ENCODE data around the gene CLN3.

Gene CLN3

DNA sequence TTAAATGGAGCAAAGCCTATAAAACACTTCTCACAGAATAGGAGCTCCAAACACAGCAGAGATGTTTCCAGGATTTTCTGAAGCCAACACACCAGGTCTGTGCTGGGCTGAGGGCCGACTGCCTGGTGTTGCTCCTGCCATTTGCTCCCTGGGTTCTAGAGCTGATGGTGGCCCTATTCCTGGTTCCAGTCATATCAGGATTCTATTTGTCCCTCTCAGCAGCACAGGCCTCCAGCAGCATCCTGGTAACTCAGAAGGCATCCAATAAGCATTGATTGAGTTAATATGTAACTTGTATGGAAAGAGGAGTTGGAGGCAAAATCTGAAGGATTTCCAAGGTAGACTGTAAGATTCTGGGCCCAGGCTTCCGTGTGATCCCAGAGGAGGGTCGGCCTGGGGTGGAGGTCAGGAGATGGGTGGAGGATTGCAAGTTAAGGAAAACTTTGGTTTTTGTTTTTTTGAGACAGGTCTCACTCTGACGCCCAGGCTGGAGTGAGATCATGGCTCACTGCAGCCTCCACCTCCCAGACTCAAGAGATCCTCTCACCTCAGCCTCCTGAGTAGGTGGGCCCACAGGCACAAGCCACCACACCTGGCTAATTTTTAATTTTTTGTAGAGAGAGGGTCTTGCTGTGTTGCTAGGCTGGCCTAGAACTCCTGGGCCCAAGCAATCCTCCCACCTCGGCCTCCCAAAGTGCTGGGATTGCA, 41.2 kb upstream of the CLN3 start:
- TF ChIP-seq CTCF (conservative IDR thresholded peaks at IDR 0.05) (no peak), ZFX (IDR thresholded peaks at IDR 0.05) (no peak)
- peak overlapping the region; percentile 19; the same call in 1 of the 2 replicates for H3K27ac ChIP-seq

DNA sequence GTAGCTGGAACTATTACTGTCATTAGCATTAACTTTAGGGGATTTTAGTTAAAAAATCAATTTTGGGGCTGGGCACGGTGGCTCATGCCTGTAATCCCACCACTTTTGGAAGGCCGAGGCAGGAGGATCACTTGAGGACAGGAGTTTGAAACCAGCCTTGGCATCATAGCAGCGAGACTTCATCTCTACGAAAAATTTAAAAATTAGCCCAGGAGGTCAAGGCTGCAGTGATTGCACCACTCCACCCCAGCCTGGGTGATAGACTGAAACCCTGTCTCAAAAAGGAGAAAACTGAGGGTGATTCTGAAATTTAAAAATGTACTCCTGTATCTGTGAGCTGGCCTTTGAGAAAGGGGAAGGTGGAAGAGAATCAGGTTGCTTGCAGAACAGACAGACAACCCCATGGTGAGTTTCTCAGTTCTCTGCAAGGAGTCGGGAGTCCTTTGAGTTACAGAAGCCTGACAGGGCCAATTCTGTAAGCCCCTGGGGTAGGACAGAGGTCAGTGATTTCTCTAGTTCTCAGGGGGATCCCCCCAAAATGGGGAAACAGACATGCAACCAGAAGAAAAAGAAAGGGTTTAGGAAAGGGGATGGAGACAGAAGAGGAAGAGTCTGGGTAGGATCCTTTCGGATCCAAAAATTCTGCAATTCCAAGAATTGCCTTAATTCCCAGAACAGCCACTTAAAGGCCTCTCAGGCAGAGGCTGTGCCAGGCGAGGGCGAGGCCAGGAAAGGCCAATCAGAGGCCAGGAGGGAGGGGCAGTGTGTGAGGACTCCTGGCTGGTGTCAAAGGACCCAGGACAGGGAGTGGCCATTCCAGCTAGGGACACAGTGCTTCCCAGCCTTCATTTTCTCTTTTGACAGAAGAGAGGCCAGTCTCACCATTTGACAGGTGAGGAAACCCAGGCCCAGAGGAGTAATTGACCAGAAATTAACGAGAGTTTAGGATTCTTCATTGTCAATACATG, 40.2 kb upstream of the CLN3 start:
- H3K27ac ChIP-seq, result peak overlapping the region; percentile 19; the same call in 1 of the 2 replicates
- no peak for TF ChIP-seq CTCF (conservative IDR thresholded peaks at IDR 0.05)
- TF ChIP-seq ZFX (IDR thresholded peaks at IDR 0.05), result no peak

GRCh38 chr16:28529124-28529523, 37.2 kb upstream of the CLN3 start:
- H3K27ac ChIP-seq, result no peak overlapping the region
- TF ChIP-seq ZFX (IDR thresholded peaks at IDR 0.05), result no peak
- TF ChIP-seq CTCF (conservative IDR thresholded peaks at IDR 0.05), result no peak

DNA sequence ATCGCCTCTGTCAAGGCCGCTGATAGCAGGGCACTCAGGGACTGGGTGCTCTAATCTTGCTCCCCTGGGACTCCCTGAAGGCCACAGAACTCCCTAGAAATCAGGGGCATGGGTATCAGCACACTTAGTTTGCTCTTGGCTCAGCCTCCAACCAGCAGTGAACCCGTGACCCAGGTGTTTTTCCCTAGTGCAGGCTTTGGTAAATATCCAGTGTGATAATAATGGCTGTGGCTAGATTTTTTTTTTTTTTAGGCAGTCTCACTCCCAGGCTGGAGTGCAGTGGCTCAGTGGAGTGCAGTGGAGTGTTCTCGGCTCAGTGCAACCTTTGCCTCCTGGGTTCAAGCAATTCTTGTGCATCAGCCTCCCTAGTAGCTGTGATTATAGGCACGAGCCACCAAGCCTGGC, 36.6 kb upstream of the CLN3 start:
- H3K27ac ChIP-seq, result no peak overlapping the region
- TF ChIP-seq CTCF (conservative IDR thresholded peaks at IDR 0.05), result no peak
- TF ChIP-seq ZFX (IDR thresholded peaks at IDR 0.05), result no peak

- H3K27ac ChIP-seq, result no peak overlapping the region
- TF ChIP-seq CTCF (conservative IDR thresholded peaks at IDR 0.05) (no peak), ZFX (IDR thresholded peaks at IDR 0.05) (no peak)
Measured at GRCh38 chr16:28527985-28528384, 36.1 kb upstream of the CLN3 start.

- H3K27ac ChIP-seq, result peak overlapping the region; percentile 35; the same call in 1 of the 2 replicates
Measured at GRCh38 chr16:28527100-28527785, 35.4 kb upstream of the CLN3 start.

- TF ChIP-seq ZFX (IDR thresholded peaks at IDR 0.05), result no peak
- TF ChIP-seq CTCF (conservative IDR thresholded peaks at IDR 0.05), result no peak
Measured at GRCh38 chr16:28526201-28527099, 34.6 kb upstream of the CLN3 start.

More at GRCh38 chr16:28526201-28527099, 34.6 kb upstream of the CLN3 start:
- H3K27ac ChIP-seq, result peak overlapping the region; percentile 41; the same call in 1 of the 2 replicates

Measured in C4-2B (cell line).